ENCODE results near the gene FCN1. TPM values are rescaled to one million over a fixed set of nuclear protein-coding genes. Genes with fewer than 3 reads are reported as not detected.

Gene FCN1
- polyA plus RNA-seq, 1 of the 3 experiments (the other 2 are of a cell fraction) = not detected

GRCh38 chr9:134932171-134932570, 14.5 kb upstream of the FCN1 start:
- Histone ChIP-seq H3K9ac (no peak overlapping the region), H3K4me2 (no peak overlapping the region), H3K9me2 (no peaks in the 10 kb centered on the region), H3K27ac (ENCODE audit: low read depth in 2 of 2, low read length in 1 of 2) (no peak overlapping the region), H3K4me3 (ENCODE audit: low read depth in 2 of 2, low read length in 1 of 2) (no peak overlapping the region), H3K4me1 (ENCODE audit: control insufficient read depth in 1 of 2, insufficient read depth in 2 of 2, low read depth in 1 of 2, low read length in 1 of 2) (no peaks in the 10 kb centered on the region), H3K36me3 (replicated peaks in 1 of 2; ENCODE audit: control insufficient read depth in 1 of 2, insufficient read depth in 2 of 2, low read length in 1 of 2) (no peaks in the 10 kb centered on the region), H3K27me3 (ENCODE audit: insufficient read depth) (no peaks in the 10 kb centered on the region), H4K20me1 (ENCODE audit: insufficient read depth) (no peaks in the 10 kb centered on the region), H3K79me2 (ENCODE audit: insufficient read depth) (no peaks in the 10 kb centered on the region), H2AFZ (ENCODE audit: low read depth) (no peak overlapping the region), H3F3A (replicated peaks; ENCODE audit: insufficient read depth) (no peaks in the 10 kb centered on the region), H3K9me3 (no peaks in the 10 kb centered on the region)
- ChIA-PET POLR2A (no interaction called here), CTCF (no interaction called here)
- no peak for DNase-seq
- 50% methylated on average over 12 of the region's 12 CpGs for WGBS (ENCODE audit: low lambda C conversion rate)
- TF ChIP-seq GABPA (IDR thresholded peaks at IDR 0.05; ENCODE audit: low read depth) (no peak), GATA2 (CRISPR knock-in tag; IDR thresholded peaks at IDR 0.05) (no peak), IRF3 (IDR thresholded peaks at IDR 0.05; ENCODE audit: low read depth, low read length) (no peak)

- Histone ChIP-seq H4K20me1 (ENCODE audit: insufficient read depth) (no peaks in the 10 kb centered on the region), H3K27me3 (ENCODE audit: insufficient read depth) (no peaks in the 10 kb centered on the region), H3K9ac (no peak overlapping the region), H3K4me1 (ENCODE audit: control insufficient read depth in 1 of 2, insufficient read depth in 2 of 2, low read depth in 1 of 2, low read length in 1 of 2) (no peaks in the 10 kb centered on the region), H3K79me2 (ENCODE audit: insufficient read depth) (no peaks in the 10 kb centered on the region), H3K9me3 (no peaks in the 10 kb centered on the region), H3K27ac (ENCODE audit: low read depth in 2 of 2, low read length in 1 of 2) (no peak overlapping the region), H3F3A (replicated peaks; ENCODE audit: insufficient read depth) (no peaks in the 10 kb centered on the region), H2AFZ (ENCODE audit: low read depth) (no peak overlapping the region), H3K36me3 (replicated peaks in 1 of 2; ENCODE audit: control insufficient read depth in 1 of 2, insufficient read depth in 2 of 2, low read length in 1 of 2) (no peaks in the 10 kb centered on the region), H3K4me3 (ENCODE audit: low read depth in 2 of 2, low read length in 1 of 2) (no peak overlapping the region), H3K4me2 (no peak overlapping the region), H3K9me2 (no peaks in the 10 kb centered on the region)
- ChIA-PET POLR2A (no interaction called here), CTCF (no interaction called here)
- WGBS (ENCODE audit: low lambda C conversion rate) = 57% methylated on average over 13 of the region's 13 CpGs
- no peak for TF ChIP-seq IRF3 (IDR thresholded peaks at IDR 0.05; ENCODE audit: low read depth, low read length)
- TF ChIP-seq USF1 (IDR thresholded peaks at IDR 0.05; ENCODE audit: borderline replicate concordance, low read depth) = no peak
- TF ChIP-seq CTCF (IDR thresholded peaks at IDR 0.05) = no peak
- DNase-seq = no peak
Measured at GRCh38 chr9:134930398-134930797, 12.7 kb upstream of the FCN1 start.

Data from SK-N-SH (cell line).